ENCODE results near the gene TRAF4. TPM values are rescaled to one million over a fixed set of nuclear protein-coding genes. Genes with fewer than 3 reads are reported as not detected.

TRAF4 gene
- total and polyA plus RNA-seq, 9 of the 15 experiments (the other 6 are each of a cell fraction or from before 2014, with no cell fraction given) = 2.4 to 147 (median 72.4) TPM

DNA sequence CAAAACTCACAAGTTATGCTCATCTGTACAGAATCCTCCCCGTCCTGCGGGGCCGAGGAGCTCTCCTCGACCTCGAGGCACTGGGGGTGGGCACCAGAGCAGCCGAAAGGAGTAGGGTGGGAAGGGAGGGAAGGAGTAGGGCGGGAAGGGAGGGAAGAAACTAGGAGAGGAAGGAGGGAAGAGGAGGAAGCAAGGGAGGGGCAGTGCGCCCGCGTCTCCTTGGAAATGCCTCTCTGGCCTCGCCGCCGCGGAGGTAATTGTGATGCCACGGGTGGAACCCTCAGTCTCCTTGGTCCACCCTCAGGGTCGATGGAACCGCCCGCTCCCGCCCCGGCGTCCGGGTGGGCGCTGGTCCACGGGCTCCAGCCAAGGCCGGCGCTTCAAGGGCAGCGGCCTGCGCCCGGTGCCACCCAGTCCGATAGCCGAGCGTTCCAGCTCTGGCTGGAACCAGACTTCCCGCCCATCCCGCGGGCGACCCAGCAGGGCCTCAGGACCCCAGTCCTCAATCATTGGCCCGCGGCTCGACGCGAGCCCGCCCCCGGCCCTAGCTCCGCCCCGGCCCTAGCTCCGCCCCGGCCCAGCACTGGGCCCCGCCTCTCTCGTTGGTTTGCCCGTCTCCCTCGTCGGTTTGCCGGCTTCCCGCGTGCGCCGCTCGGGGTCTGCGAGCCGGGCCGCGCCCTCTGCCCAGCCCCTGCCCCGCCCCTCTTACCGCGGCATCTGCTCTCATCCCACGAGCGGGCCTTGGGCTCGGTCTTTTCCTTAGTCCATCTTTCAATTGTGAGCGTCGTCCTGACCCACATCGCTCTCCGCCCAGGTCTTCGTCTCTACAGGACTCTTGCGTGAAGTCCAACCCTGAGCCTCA lies 32.7 kb upstream of the TRAF4 start (continued):
- TF ChIP-seq ZBTB1 (CRISPR knock-in tag; IDR thresholded peaks at IDR 0.05; ENCODE audit: borderline replicate concordance, low read depth) (no peak; the same call in 1 of the 2 replicates), ZNF124 (CRISPR knock-in tag; IDR thresholded peaks at IDR 0.05) (no peak), TARDBP (IDR thresholded peaks at IDR 0.05) (peak; percentile 68), SMAD2 (IDR thresholded peaks at IDR 0.05; ENCODE audit: low read depth, low read length) (no peak), HNRNPUL1 (IDR thresholded peaks at IDR 0.05; ENCODE audit: low read length) (no peak), ZKSCAN1 (IDR thresholded peaks at IDR 0.05; ENCODE audit: low read depth, low read length) (no peak), NFIX (CRISPR knock-in tag; IDR thresholded peaks at IDR 0.05; ENCODE audit: low read depth) (no peak), BCLAF1 (IDR thresholded peaks at IDR 0.05; ENCODE audit: borderline replicate concordance in 1 of 2, control insufficient read depth in 1 of 2, low read depth in 2 of 2, low read length in 1 of 2) (no peak), HSF4 (CRISPR knock-in tag; IDR thresholded peaks at IDR 0.05; ENCODE audit: borderline replicate concordance) (no peak), NFXL1 (CRISPR knock-in tag; IDR thresholded peaks at IDR 0.05) (no peak; the same call in 1 of the 2 replicates), MEIS2 (IDR thresholded peaks at IDR 0.05; ENCODE audit: partially characterized antibody) (no peak), POLR2AphosphoS2 (IDR thresholded peaks at IDR 0.05; ENCODE audit: low read length) (peak; percentile 62; the same call in 1 of the 2 replicates), NFRKB (IDR thresholded peaks at IDR 0.05; ENCODE audit: low read depth) (peak; percentile 17; the same call in 1 of the 2 replicates), DPF2 (IDR thresholded peaks at IDR 0.05) (peak; percentile 71), ZZZ3 (IDR thresholded peaks at IDR 0.05) (no peak), MTA3 (IDR thresholded peaks at IDR 0.05; ENCODE audit: borderline replicate concordance) (peak; percentile 64), SIN3B (IDR thresholded peaks at IDR 0.05; ENCODE audit: low read depth) (no peak; the same call in 1 of the 2 replicates), TFAM (CRISPR knock-in tag; conservative IDR thresholded peaks at IDR 0.05) (no peak), FOXO4 (CRISPR knock-in tag; IDR thresholded peaks at IDR 0.05) (0 out of 2 replicates have a peak, but pooled peaks have one; percentile 28), SMARCB1 (IDR thresholded peaks at IDR 0.05; ENCODE audit: insufficient read length, low read depth) (peak; percentile 52), E2F3 (CRISPR knock-in tag; IDR thresholded peaks at IDR 0.05) (peak; percentile 67), U2AF2 (optimal IDR thresholded peaks at IDR 0.05; ENCODE audit: low read depth, low read length) (no peak)
- TF ChIP-seq, protein P1, sequence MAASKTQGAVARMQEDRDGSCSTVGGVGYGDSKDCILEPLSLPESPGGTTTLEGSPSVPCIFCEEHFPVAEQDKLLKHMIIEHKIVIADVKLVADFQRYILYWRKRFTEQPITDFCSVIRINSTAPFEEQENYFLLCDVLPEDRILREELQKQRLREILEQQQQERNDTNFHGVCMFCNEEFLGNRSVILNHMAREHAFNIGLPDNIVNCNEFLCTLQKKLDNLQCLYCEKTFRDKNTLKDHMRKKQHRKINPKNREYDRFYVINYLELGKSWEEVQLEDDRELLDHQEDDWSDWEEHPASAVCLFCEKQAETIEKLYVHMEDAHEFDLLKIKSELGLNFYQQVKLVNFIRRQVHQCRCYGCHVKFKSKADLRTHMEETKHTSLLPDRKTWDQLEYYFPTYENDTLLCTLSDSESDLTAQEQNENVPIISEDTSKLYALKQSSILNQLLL (CRISPR knock-in tag; IDR thresholded peaks at IDR 0.05; ENCODE audit: borderline replicate concordance) = no peak

Data from K562 (cell line).